ENCODE measurements around the gene DUS1L.

Gene DUS1L

GRCh38 chr17:82012261-82012639 lies 53.4 kb downstream of the DUS1L start:
- no peak for DNase-seq
- H3K4me2 ChIP-seq (ENCODE audit: low read depth, low read length): no peak overlapping the region
- H3K9me3 ChIP-seq (replicated peaks; ENCODE audit: insufficient read depth, low read length): no peaks in the 10 kb centered on the region
- H3K9ac ChIP-seq (ENCODE audit: low read length): no peak overlapping the region
- H3K9me2 ChIP-seq (replicated peaks; ENCODE audit: insufficient read depth, low read length): no peaks in the 10 kb centered on the region
- TF ChIP-seq EZH2 (optimal IDR thresholded peaks at IDR 0.05; ENCODE audit: low read depth, low read length): no peak
- no peak for TF ChIP-seq CTCF (IDR thresholded peaks at IDR 0.05; ENCODE audit: low read length)
- no peak for TF ChIP-seq EZH2phosphoT487 (IDR thresholded peaks at IDR 0.05; ENCODE audit: low read length)
- H3K4me3 ChIP-seq (ENCODE audit: low read length): no peak overlapping the region
- no peaks in the 10 kb centered on the region for H3F3A ChIP-seq (ENCODE audit: insufficient read depth, low read length)
- no peaks in the 10 kb centered on the region for H3K4me1 ChIP-seq (ENCODE audit: low read length)
- H3K36me3 ChIP-seq (replicated peaks; ENCODE audit: insufficient read depth, low read length): no peaks in the 10 kb centered on the region
- no peaks in the 10 kb centered on the region for H4K20me1 ChIP-seq (ENCODE audit: insufficient read depth, low read length)
- no peak overlapping the region for H2AFZ ChIP-seq (ENCODE audit: low read length)
- H3K27ac ChIP-seq (ENCODE audit: low read length): no peak overlapping the region
- H3K79me2 ChIP-seq (ENCODE audit: low read length): no peaks in the 10 kb centered on the region
- no peaks in the 10 kb centered on the region for H3K27me3 ChIP-seq (replicated peaks; ENCODE audit: insufficient read depth, low read length)

GRCh38 chr17:82011617-82012187 lies 53.9 kb downstream of the DUS1L start:
- H4K20me1 ChIP-seq (ENCODE audit: insufficient read depth, low read length): no peaks in the 10 kb centered on the region
- H3K27me3 ChIP-seq (replicated peaks; ENCODE audit: insufficient read depth, low read length): no peaks in the 10 kb centered on the region
- H3K9me3 ChIP-seq (replicated peaks; ENCODE audit: insufficient read depth, low read length): no peaks in the 10 kb centered on the region
- TF ChIP-seq EZH2 (optimal IDR thresholded peaks at IDR 0.05; ENCODE audit: low read depth, low read length) (no peak), CTCF (IDR thresholded peaks at IDR 0.05; ENCODE audit: low read length) (no peak), EZH2phosphoT487 (IDR thresholded peaks at IDR 0.05; ENCODE audit: low read length) (no peak)
- no peaks in the 10 kb centered on the region for H3F3A ChIP-seq (ENCODE audit: insufficient read depth, low read length)
- H3K4me2 ChIP-seq (ENCODE audit: low read depth, low read length): no peak overlapping the region
- no peaks in the 10 kb centered on the region for H3K79me2 ChIP-seq (ENCODE audit: low read length)
- no peak for DNase-seq
- no peaks in the 10 kb centered on the region for H3K36me3 ChIP-seq (replicated peaks; ENCODE audit: insufficient read depth, low read length)
- H3K9me2 ChIP-seq (replicated peaks; ENCODE audit: insufficient read depth, low read length): no peaks in the 10 kb centered on the region
- no peak overlapping the region for H3K27ac ChIP-seq (ENCODE audit: low read length)
- no peak overlapping the region for H3K4me3 ChIP-seq (ENCODE audit: low read length)
- H3K9ac ChIP-seq (ENCODE audit: low read length): no peak overlapping the region
- H2AFZ ChIP-seq (ENCODE audit: low read length): no peak overlapping the region
- no peaks in the 10 kb centered on the region for H3K4me1 ChIP-seq (ENCODE audit: low read length)

DNA sequence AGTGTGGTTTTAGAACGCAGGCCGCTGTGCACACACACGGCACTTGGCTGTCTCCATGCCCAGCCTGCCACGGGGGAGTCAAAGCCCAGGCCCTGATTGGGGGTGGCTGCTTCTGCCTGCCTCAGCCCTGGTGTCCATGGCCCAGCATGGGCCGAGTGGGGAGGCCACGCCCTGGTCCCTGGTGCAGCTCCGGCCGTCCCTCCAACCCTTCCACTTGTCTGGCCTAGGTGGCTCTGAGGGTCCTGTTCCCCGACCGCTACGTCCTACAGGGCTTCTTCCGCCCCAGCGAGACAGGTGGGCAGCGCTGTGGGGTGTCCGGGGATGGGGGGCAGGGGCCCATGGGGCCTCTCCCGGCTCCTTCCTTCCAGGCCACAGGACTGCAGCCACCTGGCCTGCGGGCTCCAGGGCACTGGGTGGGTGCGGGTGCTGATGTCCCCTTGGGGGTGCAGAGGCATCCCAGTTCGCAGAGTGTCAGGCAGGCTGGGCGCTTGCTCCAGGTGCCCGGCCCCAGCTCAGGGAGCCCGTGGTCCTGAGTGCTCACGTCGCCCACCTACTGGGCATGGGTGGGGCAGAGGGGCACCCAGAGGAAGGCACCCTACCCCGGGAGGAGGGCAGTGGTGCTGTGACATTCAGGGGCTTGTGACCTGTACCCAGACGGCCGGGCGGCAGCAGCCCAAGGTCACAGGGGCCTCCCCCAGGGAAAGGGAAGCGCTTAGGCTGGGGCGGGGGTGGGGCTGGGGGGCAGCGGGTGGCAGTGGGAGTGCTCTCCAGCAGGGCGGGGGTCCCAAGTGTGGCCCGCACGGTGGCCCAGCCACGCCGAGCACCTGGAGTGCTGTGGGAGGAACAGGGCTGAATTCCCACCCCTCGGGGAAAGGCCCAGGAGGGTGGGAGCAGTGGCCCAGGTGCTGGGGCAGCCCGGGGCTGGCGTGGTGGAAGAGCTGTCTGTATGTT lies 54.8 kb downstream of the DUS1L start:
- no peaks in the 10 kb centered on the region for H4K20me1 ChIP-seq (ENCODE audit: insufficient read depth, low read length)
- no peaks in the 10 kb centered on the region for H3K9me3 ChIP-seq (replicated peaks; ENCODE audit: insufficient read depth, low read length)
- H3K27me3 ChIP-seq (replicated peaks; ENCODE audit: insufficient read depth, low read length): no peaks in the 10 kb centered on the region
- TF ChIP-seq EZH2 (optimal IDR thresholded peaks at IDR 0.05; ENCODE audit: low read depth, low read length): no peak
- TF ChIP-seq CTCF (IDR thresholded peaks at IDR 0.05; ENCODE audit: low read length): no peak
- no peak for TF ChIP-seq EZH2phosphoT487 (IDR thresholded peaks at IDR 0.05; ENCODE audit: low read length)
- no peak overlapping the region for H3K4me3 ChIP-seq (ENCODE audit: low read length)
- H3K36me3 ChIP-seq (replicated peaks; ENCODE audit: insufficient read depth, low read length): no peaks in the 10 kb centered on the region
- no peak overlapping the region for H3K9ac ChIP-seq (ENCODE audit: low read length)
- no peaks in the 10 kb centered on the region for H3K4me1 ChIP-seq (ENCODE audit: low read length)
- H3K79me2 ChIP-seq (ENCODE audit: low read length): no peaks in the 10 kb centered on the region
- H3K27ac ChIP-seq (ENCODE audit: low read length): no peak overlapping the region
- no peak overlapping the region for H3K4me2 ChIP-seq (ENCODE audit: low read depth, low read length)
- no peak for DNase-seq
- no peaks in the 10 kb centered on the region for H3F3A ChIP-seq (ENCODE audit: insufficient read depth, low read length)
- H3K9me2 ChIP-seq (replicated peaks; ENCODE audit: insufficient read depth, low read length): no peaks in the 10 kb centered on the region
- H2AFZ ChIP-seq (ENCODE audit: low read length): no peak overlapping the region
